Hepatocyte (in vitro differentiated cells): ENCODE results near the gene KIAA1217.

ENCODE experiments used
- EZH2 ChIP-seq: fragments of 200-600 bp; sonication (generic); IDR thresholded peaks from 2 replicates; pipeline ENCODE4 v1.6.1; 2016; ENCODE audit warnings: antibody characterized with exemption, mild to moderate bottlenecking, borderline replicate concordance
- TF ChIP-seq, protein P1 (sequence below): fragments of 200-600 bp; sonication (generic); IDR thresholded peaks from 2 replicates; pipeline ENCODE4 v1.5.1; 2016; ENCODE audit warnings: antibody characterized with exemption, mild to moderate bottlenecking; ENCODE audit not compliant: poor library complexity

DNA sequence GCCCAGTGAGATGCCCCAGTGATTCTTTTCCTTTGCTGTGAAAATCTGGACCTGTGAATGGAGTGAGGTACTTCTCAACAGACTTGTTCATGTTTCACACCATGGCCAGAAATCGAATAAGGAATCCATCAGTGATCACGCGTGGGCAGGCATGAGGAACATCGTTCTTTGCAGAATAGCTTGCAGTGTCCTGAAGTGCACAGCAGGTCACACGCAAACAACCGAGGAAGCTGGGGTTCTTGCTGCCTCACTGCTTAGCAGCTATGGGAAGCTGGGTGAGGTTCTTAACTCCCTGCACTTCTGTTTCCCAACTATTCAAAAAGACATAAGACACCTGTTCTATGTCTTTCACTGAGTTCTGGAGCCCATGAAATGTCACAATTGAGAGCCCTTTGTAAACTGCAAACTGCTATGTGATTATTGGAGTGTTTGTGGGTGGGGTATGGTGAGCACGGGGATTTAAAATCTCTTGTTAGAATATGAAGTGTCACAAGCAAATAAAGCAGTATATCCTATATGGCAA lies 253.4 kb downstream of the KIAA1217 start:
- TF ChIP-seq, protein P1, sequence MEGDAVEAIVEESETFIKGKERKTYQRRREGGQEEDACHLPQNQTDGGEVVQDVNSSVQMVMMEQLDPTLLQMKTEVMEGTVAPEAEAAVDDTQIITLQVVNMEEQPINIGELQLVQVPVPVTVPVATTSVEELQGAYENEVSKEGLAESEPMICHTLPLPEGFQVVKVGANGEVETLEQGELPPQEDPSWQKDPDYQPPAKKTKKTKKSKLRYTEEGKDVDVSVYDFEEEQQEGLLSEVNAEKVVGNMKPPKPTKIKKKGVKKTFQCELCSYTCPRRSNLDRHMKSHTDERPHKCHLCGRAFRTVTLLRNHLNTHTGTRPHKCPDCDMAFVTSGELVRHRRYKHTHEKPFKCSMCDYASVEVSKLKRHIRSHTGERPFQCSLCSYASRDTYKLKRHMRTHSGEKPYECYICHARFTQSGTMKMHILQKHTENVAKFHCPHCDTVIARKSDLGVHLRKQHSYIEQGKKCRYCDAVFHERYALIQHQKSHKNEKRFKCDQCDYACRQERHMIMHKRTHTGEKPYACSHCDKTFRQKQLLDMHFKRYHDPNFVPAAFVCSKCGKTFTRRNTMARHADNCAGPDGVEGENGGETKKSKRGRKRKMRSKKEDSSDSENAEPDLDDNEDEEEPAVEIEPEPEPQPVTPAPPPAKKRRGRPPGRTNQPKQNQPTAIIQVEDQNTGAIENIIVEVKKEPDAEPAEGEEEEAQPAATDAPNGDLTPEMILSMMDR: no peak
- TF ChIP-seq EZH2: no peak
